RPMI8226 (cell line): Measurements from ENCODE around the gene NCR2.
A peak's percentile ranks its signal among the peaks of the same experiment; 100 is the strongest.

Experiments used
- DNase-seq: peaks from one replicate; pipeline ENCODE4 v3.0.0-alpha.2; 2015

The NCR2 gene

DNA sequence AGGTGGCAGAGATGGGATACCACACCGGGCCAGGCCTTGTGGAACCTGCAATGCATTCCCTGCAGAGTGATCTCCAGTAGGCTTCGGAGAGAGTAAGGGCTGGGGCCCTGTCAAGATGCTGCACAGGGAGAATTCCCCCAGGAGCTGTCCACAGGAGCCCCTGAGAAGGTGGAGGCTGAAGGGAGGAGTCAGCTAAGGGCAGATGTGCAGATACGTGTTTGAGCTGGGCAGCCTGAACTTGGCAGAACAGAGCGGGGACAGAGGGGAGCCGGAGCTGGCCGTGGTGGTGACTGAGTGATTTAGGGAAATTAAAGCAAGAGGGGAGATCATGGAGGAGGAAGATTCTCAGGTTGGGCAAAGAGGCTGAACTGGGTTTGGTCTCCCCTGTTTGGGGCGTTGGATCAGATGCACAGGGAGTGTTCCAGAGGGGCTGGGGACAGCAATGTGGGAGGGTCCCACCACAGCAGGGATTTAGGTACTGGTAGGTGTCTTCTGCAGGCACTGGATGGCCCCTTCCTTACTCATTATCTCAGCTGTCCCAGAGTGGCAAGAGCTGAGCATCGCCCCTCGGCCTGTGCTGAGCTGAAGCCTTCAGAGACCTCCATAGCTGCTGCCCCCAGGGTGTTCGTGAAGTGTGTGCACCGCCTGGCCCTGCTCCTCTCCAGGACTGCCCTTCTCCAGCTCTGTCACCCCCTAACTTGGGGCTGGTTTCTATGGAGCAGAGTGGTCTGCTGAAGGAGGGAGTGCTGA, 3.8 kb upstream of the NCR2 start:
- DNase-seq: no peak

DNA sequence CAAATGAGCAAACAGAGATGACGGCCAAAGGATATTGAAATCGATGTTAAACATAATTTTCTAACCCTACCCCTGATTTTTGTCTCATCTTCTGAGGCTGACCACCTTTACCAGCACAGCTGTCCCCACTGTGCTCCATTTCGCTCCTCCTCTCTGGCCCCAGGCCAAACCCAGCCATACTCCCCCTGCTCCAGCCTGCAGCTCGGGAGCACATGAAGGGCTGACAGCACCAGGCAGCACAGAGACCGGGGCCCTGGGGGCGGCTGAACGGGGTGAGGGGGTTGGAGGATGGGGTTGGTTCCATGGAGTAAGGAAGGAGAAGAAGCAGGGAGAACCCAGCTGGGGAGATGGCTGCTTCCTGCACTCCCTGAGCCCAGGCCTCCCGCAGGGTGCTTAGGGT, 3.2 kb upstream of the NCR2 start:
- no peak for DNase-seq

DNA sequence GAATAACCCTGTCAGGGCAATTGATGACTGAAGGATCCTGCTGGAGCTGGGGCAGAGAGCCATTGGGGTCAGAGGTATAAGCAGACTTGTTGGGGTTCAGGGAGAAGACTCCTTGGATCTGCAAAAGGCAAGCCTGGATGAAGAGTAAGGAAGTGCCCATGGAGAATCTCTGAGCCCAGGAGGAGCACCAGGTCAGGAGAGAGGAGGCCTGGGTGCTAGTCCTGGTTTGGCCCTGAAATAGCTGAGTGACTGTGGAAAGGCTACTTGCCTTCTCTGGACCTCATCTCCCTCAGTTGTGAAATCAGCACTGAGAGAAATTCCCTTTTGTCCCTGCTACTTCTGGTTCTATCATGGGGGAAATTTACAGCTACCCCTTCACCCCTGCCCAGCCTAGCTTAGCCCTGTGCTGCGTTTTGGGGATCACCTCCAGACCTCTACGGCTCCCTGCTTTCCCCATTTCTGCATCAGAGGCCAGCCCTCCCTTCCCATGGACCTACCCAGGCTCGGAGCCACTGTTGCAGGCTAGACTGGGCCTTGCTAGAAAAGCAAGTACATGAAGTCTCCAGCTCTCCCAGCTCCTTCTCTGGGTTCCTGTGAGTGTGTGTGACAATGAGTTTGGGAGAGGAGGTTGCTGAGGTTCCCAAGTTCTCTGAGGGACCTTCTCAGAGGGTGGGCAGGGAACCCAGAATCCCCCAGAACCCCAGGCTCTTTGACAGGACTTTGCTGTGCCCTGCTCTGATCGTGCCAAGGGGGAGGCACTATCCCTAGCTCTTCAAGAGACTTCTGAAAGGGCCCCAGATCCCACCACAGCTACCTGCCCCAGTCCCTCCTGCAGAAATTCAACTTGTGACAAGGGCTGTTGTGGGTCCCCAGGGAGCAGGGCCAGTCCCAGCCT, 2.3 kb upstream of the NCR2 start:
- DNase-seq: no peak

DNA sequence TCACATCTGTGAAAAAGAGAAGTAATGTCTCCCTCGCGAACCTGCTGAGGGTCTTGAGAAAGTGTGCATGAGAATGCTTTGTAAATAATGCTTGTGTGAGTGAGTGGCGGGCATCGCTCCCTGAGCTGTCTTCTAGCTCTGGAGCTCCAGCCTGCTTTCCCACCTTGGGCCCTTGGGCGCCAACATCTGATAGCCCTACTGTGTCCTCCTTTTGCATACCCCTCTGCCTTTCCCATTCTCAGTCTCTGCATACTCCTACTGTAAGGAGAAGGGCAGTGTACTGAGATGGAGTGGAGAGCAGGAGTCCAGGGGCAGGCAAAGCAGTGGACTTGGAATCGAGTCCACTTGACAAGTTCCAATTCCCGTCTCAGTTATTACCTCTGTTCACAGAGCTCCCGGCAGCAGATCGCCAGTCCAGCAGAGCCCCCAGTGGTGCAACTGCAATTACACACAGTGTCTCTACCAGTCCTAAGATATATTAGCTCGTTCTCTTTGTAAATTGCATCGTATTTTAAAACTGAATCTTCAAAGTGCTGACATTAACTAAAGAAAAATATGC, 847 bp upstream of the NCR2 start:
- peak; percentile 17 for DNase-seq

- DNase-seq: peak; percentile 37
Measured at GRCh38 chr6:41335943-41336342, 535 bp downstream of the NCR2 start.

DNA sequence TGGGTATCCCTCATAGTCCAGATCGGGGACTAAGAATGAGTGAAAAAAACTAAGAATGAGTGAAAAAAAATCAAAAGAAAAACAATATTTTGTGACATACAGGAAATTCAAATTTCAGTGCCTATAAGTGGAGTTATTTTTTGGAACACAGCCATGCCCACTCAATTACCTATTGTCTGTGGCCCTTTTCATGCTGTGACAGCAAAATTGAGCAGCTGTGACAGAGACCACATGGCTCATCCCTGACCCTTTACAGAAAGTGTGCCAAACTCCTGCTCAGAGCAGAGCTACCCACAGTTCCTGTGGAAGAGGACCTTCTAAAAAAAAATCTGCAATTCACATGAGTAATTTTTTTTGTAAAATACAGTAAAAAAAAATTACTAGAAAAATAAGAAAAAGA, 1.4 kb downstream of the NCR2 start:
- DNase-seq: peak; percentile 92

- no peak for DNase-seq
Measured at GRCh38 chr6:41337709-41338108, 2.3 kb downstream of the NCR2 start.

- no peak for DNase-seq
Measured at GRCh38 chr6:41338659-41339058, 3.3 kb downstream of the NCR2 start.

GRCh38 chr6:41341580-41341979, 6.2 kb downstream of the NCR2 start:
- peak; percentile 0 for DNase-seq

DNA sequence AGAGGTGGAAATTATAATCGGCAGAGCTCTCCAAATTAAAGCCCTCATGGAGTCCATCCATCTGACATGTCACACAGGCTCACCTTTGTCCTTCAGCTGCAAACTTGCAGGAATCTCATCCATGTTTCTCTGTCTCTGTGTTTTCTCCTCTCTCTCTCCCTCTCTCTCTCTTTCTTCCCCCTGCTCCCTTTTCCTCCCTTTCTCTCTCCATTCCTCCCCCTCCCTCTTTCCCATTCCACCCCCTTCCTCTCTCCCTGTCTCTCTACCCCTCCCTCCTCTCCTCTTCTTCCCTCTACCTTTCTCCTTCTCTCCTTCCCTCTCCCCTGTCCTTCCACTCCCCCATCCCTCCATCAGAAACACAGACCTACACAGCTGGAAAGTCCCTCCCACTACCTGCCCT, 6.8 kb downstream of the NCR2 start:
- peak; percentile 1 for DNase-seq

DNA sequence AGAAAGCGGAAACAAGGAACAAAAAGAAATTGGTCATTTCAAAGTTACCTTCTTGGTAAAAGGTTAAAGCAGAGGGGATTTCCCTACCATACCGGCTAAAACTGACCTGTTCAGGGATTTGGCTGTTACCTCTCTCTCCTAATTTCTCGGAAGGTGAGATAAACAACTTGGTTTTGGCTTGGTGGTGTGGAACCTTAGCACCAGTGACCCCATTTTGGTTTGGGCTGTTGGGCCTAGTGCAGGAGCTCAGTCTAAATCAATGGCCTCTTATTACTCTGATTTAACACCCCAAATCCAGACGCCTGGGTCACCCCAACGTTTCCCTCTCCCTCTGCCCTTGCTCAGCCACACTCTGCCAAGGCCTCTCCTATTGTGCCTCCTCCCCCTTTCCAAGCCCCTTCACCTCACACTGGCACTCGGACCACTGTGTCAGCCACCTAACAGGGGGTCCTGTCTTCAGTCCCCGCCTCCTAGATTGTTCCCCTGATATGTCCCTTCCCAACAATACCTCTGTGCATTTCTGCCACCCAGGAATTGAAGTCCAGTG, 8.3 kb downstream of the NCR2 start:
- DNase-seq: peak; percentile 1

DNA sequence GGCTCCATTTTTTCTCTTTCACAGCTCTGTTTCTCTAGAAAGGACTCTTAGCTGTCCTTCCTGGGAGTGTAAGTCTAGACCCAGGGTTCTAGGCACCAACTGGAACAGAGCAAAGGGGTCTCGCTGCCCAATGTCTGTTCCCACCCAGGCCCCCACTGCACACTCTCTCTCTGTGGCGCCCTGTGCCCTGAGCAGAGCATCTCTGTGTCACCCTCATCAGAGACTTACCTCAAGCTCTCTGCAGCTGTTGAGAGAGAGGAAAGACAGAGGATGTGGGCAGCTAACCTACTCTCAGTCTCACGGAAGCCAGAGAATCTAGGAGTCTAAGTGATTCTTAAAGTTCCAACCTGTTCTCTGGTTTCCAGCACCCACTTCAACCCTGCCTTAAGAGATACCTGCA, 9.5 kb downstream of the NCR2 start:
- peak; percentile 46 for DNase-seq

DNA sequence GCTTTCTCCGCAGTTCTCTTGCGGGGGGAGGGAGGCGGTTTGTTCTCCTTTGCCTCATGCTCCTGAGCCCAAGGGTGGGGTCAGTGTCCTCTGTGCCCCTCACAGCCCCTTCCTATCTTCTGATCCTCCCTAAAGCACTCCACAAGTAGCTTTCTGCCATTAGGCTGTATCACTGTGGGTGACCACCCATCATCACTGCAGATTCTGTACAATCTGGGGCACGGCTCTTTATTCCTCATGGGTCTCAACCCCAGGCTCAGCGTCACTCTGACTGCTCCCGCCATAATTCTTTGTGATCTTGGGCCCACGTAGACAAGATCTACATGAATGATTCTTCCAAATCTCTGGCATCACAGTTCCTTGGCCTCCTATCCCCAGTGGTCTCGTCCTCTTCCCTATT, 10.5 kb downstream of the NCR2 start:
- DNase-seq: no peak

- DNase-seq: no peak
Measured at GRCh38 chr6:41346441-41346840, 11.0 kb downstream of the NCR2 start.

- no peak for DNase-seq
Measured at GRCh38 chr6:41347378-41348050, 12.1 kb downstream of the NCR2 start.

DNA sequence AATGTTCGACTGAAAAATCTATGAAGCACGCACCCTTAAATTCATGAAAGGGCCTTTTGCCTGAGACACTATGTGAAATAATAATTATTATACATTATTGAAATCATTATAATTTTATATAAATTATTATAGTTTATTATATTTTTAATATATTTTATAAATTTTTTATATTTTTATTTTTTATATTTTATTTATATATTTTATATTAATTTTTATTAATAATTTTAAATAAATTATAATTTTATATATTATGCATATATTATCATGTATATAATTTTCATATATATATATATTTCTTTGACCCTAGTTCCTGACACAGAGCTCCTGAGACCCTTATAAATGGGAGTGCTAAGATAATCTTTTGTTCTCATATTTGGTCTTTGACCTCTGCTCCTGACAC, 13.5 kb downstream of the NCR2 start:
- DNase-seq: no peak

DNA sequence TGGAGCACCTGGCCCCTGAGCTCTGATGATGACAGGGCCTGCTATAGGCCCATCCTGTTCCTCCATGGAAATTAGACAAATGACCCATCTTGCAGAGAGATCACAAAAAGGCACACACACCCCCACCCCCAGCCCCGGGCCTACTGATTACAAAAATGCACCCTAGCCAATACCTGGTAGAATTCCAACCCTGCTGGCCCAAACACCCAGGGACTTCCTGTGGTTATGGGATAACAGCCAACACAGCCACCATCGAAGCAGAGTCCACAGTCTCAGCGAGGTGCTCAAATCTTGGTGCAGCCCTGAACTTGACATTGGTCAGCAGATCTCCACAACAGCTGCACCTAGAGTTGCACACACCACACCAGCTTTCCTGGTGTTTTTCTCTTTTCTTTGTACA, 17.0 kb downstream of the NCR2 start:
- peak; percentile 92 for DNase-seq

GRCh38 chr6:41352907-41353306, 17.5 kb downstream of the NCR2 start:
- no peak for DNase-seq

DNA sequence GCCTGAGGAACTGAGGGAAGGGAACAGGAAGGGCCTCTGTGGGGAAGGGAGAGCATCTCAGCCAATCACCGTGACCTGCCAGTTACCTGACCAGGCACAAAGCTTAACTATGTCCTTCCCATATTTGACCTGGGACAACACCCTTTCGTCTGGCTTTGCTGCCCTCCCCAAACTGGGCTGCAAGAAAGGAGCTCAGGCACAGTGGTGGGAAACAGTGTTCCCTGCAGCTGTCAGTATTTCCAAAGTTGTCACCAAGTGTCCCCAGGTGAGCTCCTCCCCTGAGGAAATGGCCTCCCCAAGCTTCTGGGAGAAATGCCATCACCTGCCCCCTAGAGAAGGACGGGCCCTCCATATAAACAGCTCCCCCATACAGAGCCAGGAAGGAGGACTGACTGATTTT, 17.9 kb downstream of the NCR2 start:
- no peak for DNase-seq

DNA sequence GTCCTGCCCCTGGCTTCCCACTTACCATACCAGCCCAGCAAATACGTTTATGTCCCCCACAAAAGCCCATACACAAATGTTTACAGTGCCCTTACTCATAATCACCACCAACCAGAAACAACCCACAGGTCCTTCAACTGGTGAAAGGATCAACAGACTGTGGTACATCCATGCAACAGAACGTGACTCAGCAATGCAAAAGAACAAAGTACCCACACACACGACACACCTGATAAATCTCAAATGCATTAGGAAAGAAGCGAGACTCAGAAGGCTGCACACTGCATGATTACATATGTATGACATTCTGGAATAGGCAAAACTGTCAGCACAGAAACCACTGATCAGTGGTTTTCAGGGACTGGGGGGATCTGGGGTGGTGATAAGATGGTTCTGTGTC, 20.5 kb downstream of the NCR2 start:
- no peak for DNase-seq

GRCh38 chr6:41356825-41357224, 21.4 kb downstream of the NCR2 start:
- DNase-seq: no peak

DNA sequence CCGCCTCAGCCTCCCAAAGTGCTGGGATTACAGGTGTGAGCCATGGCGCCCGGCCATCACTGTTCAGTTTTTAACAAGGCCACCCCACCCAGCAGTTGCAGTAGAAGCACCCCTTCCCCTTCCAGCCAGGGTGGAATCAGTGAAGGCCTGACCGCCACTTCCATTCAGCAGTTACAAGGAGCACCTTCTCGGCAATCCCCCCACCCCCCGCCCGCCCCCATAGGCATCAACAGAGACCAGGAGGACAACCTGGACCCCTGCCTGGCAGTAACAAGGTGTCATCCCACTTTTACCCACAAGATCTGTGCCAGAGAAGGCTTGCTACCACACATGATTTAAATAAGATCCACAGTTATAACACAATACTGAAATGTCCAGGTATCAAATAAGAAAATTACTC, 23.1 kb downstream of the NCR2 start:
- DNase-seq: no peak
